ENCODE data around the gene PDLIM5.

The PDLIM5 gene

DNA sequence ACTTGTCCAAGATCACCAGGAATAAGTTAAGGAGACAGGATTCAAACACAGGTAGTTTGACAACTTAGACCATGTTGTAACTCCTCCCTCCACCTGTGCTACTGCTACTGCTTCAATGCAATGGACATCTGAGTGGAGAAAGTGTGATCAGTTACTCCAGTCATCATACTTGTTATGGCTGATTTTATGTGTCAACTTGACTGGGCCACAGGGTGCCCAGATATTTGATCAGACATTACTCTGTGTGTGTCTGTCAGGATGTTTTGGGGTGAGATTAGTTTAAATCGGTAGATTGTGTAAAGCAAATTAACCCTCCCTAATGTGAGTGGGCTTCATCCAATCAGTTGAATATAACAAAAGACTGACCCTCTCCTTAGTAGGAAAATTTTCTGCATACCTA, 34.8 kb upstream of the PDLIM5 start:
- no peak for DNase-seq
- Histone ChIP-seq H3K4me1 (peaks cover 5% of the 10 kb centered on the region; the same call in 1 of the 2 replicates), H3K4me3 (ENCODE audit: low read depth, low read length) (no peak overlapping the region), H3K9me3 (no peaks in the 10 kb centered on the region; the same call in 1 of the 2 replicates), H3K27me3 (no peaks in the 10 kb centered on the region), H3K36me3 (no peaks in the 10 kb centered on the region)
- TF ChIP-seq, protein P1, sequence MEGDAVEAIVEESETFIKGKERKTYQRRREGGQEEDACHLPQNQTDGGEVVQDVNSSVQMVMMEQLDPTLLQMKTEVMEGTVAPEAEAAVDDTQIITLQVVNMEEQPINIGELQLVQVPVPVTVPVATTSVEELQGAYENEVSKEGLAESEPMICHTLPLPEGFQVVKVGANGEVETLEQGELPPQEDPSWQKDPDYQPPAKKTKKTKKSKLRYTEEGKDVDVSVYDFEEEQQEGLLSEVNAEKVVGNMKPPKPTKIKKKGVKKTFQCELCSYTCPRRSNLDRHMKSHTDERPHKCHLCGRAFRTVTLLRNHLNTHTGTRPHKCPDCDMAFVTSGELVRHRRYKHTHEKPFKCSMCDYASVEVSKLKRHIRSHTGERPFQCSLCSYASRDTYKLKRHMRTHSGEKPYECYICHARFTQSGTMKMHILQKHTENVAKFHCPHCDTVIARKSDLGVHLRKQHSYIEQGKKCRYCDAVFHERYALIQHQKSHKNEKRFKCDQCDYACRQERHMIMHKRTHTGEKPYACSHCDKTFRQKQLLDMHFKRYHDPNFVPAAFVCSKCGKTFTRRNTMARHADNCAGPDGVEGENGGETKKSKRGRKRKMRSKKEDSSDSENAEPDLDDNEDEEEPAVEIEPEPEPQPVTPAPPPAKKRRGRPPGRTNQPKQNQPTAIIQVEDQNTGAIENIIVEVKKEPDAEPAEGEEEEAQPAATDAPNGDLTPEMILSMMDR (IDR thresholded peaks at IDR 0.05; ENCODE audit: low read depth, low read length) = no peak

DNA sequence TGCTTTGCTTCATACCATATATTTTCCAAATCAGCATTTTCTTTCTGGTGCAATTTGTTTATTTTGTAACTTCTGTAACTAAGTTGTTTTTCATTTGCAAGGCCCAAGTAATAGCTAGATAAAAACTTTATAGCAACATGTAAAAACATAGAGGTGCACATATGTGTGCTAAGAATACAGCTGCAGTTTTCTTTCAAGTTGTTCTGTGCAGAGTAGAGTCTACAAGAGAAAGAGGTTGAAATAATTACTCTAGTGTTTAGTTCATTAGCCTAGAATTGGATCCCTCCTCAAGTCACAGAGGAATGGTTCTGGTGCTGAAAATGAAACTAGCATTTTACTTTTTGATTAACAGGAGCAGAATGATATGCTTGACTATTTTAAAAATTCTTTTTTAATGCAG, 32.2 kb upstream of the PDLIM5 start:
- Histone ChIP-seq H3K4me1 (no peaks in the 10 kb centered on the region; the same call in 1 of the 2 replicates), H3K27me3 (no peaks in the 10 kb centered on the region), H3K36me3 (no peaks in the 10 kb centered on the region), H3K9me3 (no peaks in the 10 kb centered on the region; the same call in 1 of the 2 replicates), H3K4me3 (ENCODE audit: low read depth, low read length) (no peak overlapping the region)
- TF ChIP-seq, protein P1 (IDR thresholded peaks at IDR 0.05; ENCODE audit: low read depth, low read length) = no peak
- no peak for DNase-seq

DNA sequence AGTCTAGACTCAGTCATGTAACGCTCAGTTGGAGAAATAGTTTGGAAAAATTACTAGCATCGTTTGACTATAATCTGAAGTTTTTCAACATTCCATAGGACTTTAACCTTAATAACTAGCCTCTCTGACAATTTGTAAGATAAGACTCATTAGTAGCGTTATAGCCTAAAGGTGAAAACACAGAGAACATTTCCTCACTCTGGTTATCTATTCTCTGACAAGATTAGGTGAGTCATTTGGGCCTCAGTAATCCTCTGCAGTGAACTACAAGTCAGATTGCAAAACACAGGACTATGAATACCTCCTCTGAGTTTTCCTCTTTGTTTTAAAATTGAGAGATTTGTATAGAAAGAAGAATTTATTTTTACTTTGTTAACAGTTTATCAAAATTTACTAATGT, 31.8 kb upstream of the PDLIM5 start:
- H3K27me3 ChIP-seq = no peaks in the 10 kb centered on the region
- TF ChIP-seq, protein P1 (IDR thresholded peaks at IDR 0.05; ENCODE audit: low read depth, low read length) = no peak
- H3K9me3 ChIP-seq = no peaks in the 10 kb centered on the region; the same call in 1 of the 2 replicates
- H3K36me3 ChIP-seq = no peaks in the 10 kb centered on the region
- no peak overlapping the region for H3K4me3 ChIP-seq (ENCODE audit: low read depth, low read length)
- no peak for DNase-seq
- no peaks in the 10 kb centered on the region; the same call in 1 of the 2 replicates for H3K4me1 ChIP-seq

DNA sequence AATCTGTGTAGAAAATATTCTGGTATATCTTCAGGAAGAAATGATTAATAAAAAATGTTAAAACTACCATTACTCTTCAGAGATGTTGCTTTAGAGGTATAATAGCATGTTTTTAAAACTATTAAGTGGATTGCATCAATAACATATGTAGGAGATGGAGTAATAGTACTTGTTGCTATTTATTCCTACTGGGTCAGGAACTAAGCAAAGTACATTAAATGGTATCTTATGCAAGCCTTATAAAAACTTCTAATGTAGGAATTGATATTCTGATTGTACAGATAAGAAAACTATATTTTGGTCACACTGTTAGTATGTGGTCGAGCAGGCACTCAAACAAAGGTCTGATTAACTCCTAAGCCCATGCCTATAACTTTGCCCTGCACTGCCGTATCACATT, 31.4 kb upstream of the PDLIM5 start:
- no peaks in the 10 kb centered on the region for H3K27me3 ChIP-seq
- no peaks in the 10 kb centered on the region; the same call in 1 of the 2 replicates for H3K9me3 ChIP-seq
- no peaks in the 10 kb centered on the region; the same call in 1 of the 2 replicates for H3K4me1 ChIP-seq
- TF ChIP-seq, protein P1 (IDR thresholded peaks at IDR 0.05; ENCODE audit: low read depth, low read length) = no peak
- H3K4me3 ChIP-seq (ENCODE audit: low read depth, low read length) = no peak overlapping the region
- no peak for DNase-seq
- no peaks in the 10 kb centered on the region for H3K36me3 ChIP-seq

DNA sequence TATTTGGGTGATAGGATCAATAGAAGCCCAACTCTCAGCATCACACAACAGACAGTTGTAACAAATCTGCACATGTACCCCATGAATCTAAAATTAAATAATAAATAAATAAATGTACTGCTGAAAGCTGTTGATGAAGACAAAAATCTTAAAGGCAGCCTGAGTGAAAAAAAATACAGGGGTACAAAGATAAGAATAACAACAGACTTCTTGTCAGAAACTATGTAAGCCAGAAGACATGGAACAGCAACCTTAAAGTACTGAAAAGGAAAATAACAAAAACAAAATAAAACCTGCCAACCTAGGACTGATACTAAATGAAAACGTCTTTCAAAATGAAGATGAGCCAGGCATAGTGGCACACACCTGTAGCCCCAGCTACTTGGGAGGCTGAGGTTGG, 25.0 kb upstream of the PDLIM5 start:
- H3K36me3 ChIP-seq = no peaks in the 10 kb centered on the region
- no peak overlapping the region for H3K4me3 ChIP-seq (ENCODE audit: low read depth, low read length)
- TF ChIP-seq, protein P1 (IDR thresholded peaks at IDR 0.05; ENCODE audit: low read depth, low read length) = no peak
- H3K9me3 ChIP-seq = peaks cover 6% of the 10 kb centered on the region
- no peak for DNase-seq
- no peaks in the 10 kb centered on the region for H3K4me1 ChIP-seq
- no peaks in the 10 kb centered on the region for H3K27me3 ChIP-seq

DNA sequence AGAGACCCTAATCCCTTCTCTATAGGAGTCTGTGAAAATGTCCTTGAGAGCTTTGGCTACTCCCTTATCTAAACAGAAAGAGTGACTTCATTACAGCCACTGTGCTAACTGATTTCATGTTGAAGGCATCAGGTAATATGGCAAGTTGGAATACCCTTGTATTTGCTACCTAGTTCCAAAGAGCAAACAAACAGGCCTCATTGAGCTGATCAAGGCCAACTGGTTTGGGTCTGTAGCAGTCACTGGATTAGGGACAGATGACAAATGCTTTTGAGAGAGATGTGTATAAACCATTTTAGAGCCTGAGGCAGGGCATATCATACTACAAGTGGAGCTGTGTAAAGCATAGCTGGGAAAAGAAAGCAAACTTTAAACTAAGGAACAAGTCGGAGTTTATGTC, 22.9 kb upstream of the PDLIM5 start:
- H3K4me1 ChIP-seq = no peaks in the 10 kb centered on the region
- H3K36me3 ChIP-seq = no peaks in the 10 kb centered on the region
- TF ChIP-seq, protein P1 (IDR thresholded peaks at IDR 0.05; ENCODE audit: low read depth, low read length) = no peak
- H3K27me3 ChIP-seq = no peaks in the 10 kb centered on the region
- no peak for DNase-seq
- peaks cover 6% of the 10 kb centered on the region for H3K9me3 ChIP-seq
- no peak overlapping the region for H3K4me3 ChIP-seq (ENCODE audit: low read depth, low read length)

Measured in BE2C (cell line).